Cardiac muscle cell (in vitro differentiated cells and primary cell): ENCODE measurements around the gene PTGDR. TPM values are rescaled to one million over a fixed set of nuclear protein-coding genes. Genes with fewer than 3 reads are reported as not detected.

Experiments used
- DNase-seq, 2 donors: peaks; one replicate each; pipeline versions ENCODE4 v3.0.0 to v3.0.0-alpha.2; 2010 to 2017; ENCODE audit warnings: low read depth in 1 of 2, low spot score in 1 of 2
- H3K27ac ChIP-seq: fragments of 200-600 bp; sonication (generic); 2 replicates; pipeline ENCODE4 v1.5.1; 2016
- H3K27me3 ChIP-seq: fragments of 200-600 bp; sonication (generic); 2 replicates; pipeline ENCODE4 v1.6.0; 2016; ENCODE audit warnings: control low read depth
- H3K36me3 ChIP-seq: fragments of 200-600 bp; sonication (generic); 2 replicates; pipeline ENCODE4 v1.5.1; 2016; ENCODE audit warnings: control low read depth
- H3K4me1 ChIP-seq: fragments of 200-600 bp; sonication (generic); 2 replicates; pipeline ENCODE4 v1.8.1; 2017; ENCODE audit warnings: low read depth, mild to moderate bottlenecking, mixed run types
- H3K4me3 ChIP-seq: fragments of 200-600 bp; sonication (generic); 2 replicates; pipeline ENCODE4 v1.5.1; 2016; ENCODE audit warnings: mild to moderate bottlenecking
- H3K9me3 ChIP-seq: fragments of 200-600 bp; sonication (generic); 2 replicates; pipeline ENCODE4 v1.5.1; 2017; ENCODE audit warnings: low read depth, mild to moderate bottlenecking, control low read depth
- CTCF ChIP-seq: IDR thresholded peaks from 2 replicates; pipeline ENCODE4 v1.5.1; 2012; ENCODE audit warnings: low read depth, mild to moderate bottlenecking, low read length
- polyA plus RNA-seq: library from polyadenylated mRNA; unstranded; fragments of >200 nt; fragmentation: Nextera tagmentation; extraction: Ambion mirVana; gene quantifications from 2 replicates; pipeline ENCODE4 v1.2.1, GENCODE V29; 2016
- total RNA-seq: library from RNA; depleted of rRNA; stranded (reverse); fragments of >200 nt; gene quantifications from 2 replicates; pipeline ENCODE4 v1.2.3, GENCODE V29; 2016

PTGDR gene
- total and polyA plus RNA-seq, 2 experiments from 2014 or later, result not detected

- H3K4me1 ChIP-seq, result no peaks in the 10 kb centered on the region
- H3K4me3 ChIP-seq, result no peak overlapping the region
- no peak for TF ChIP-seq CTCF
- no peak for DNase-seq
- no peaks in the 10 kb centered on the region for H3K27me3 ChIP-seq
- no peak overlapping the region for H3K27ac ChIP-seq
- H3K9me3 ChIP-seq, result no peaks in the 10 kb centered on the region
- H3K36me3 ChIP-seq, result no peaks in the 10 kb centered on the region
Measured at GRCh38 chr14:52325126-52325525, 57.6 kb downstream of the PTGDR start.

GRCh38 chr14:52325630-52326029 lies 58.1 kb downstream of the PTGDR start:
- TF ChIP-seq CTCF, result no peak
- H3K4me3 ChIP-seq, result no peak overlapping the region
- no peaks in the 10 kb centered on the region for H3K4me1 ChIP-seq
- no peaks in the 10 kb centered on the region for H3K9me3 ChIP-seq
- H3K27ac ChIP-seq, result no peak overlapping the region
- no peaks in the 10 kb centered on the region for H3K27me3 ChIP-seq
- H3K36me3 ChIP-seq, result no peaks in the 10 kb centered on the region
- no peak for DNase-seq

Other genes with a start within 250 kb of the PTGDR start
- gene NID2, start 198.6 kb upstream of the PTGDR start, total RNA-seq, result 275 and 538 TPM in 2 replicates
- gene NID2, start 198.6 kb upstream of the PTGDR start, polyA plus RNA-seq, result 179 and 341 TPM in 2 replicates
- gene PTGER2, start 46.6 kb downstream of the PTGDR start, total RNA-seq, result not detected in 2 replicates
- gene PTGER2, start 46.6 kb downstream of the PTGDR start, polyA plus RNA-seq, result not detected in 2 replicates